GM18858 (cell line): ENCODE measurements around the gene PLA2R1.
A peak's percentile ranks its signal among the peaks of the same experiment; 100 is the strongest.
"Not testable (repeated sequence)": the region's sequence is repeated elsewhere in the genome, so short reads cannot be mapped to it uniquely, and the experiment has no call there.

Experiments
- ATAC-seq: cut with Tn5 transposase; IDR thresholded peaks from one replicate; pipeline ENCODE4 v1.9.1; 2021; ENCODE audit not compliant: unreplicated experiment

PLA2R1 gene

GRCh38 chr2:159984034-159984433, 78.4 kb downstream of the PLA2R1 start:
- no peak for ATAC-seq

- no peak for ATAC-seq
Observed at GRCh38 chr2:159982842-159983785, 79.3 kb downstream of the PLA2R1 start.

GRCh38 chr2:159982270-159982669, 80.1 kb downstream of the PLA2R1 start:
- ATAC-seq = no peak

GRCh38 chr2:159976527-159977160, 85.8 kb downstream of the PLA2R1 start:
- no peak for ATAC-seq

- no peak for ATAC-seq
Observed at GRCh38 chr2:159973325-159973724, 89.1 kb downstream of the PLA2R1 start.

GRCh38 chr2:159971365-159972152, 90.9 kb downstream of the PLA2R1 start:
- ATAC-seq = no peak

GRCh38 chr2:159970548-159970947, 91.9 kb downstream of the PLA2R1 start:
- ATAC-seq = not testable (repeated sequence)

GRCh38 chr2:159968279-159968900, 94.0 kb downstream of the PLA2R1 start:
- peak; percentile 30 for ATAC-seq

- peak; percentile 88 for ATAC-seq
Observed at GRCh38 chr2:159963700-159964099, 98.7 kb downstream of the PLA2R1 start.

- not testable (repeated sequence) for ATAC-seq
Observed at GRCh38 chr2:159962513-159962912, 99.9 kb downstream of the PLA2R1 start.

GRCh38 chr2:159961451-159961850, 101.0 kb downstream of the PLA2R1 start:
- ATAC-seq = no peak

- ATAC-seq = no peak
Observed at GRCh38 chr2:159961037-159961436, 101.4 kb downstream of the PLA2R1 start.

GRCh38 chr2:159960414-159960813, 102.0 kb downstream of the PLA2R1 start:
- peak; percentile 45 for ATAC-seq

GRCh38 chr2:159959136-159959535, 103.3 kb downstream of the PLA2R1 start:
- no peak for ATAC-seq

- ATAC-seq = no peak
Observed at GRCh38 chr2:159953136-159953823, 109.1 kb downstream of the PLA2R1 start.

- ATAC-seq = no peak
Observed at GRCh38 chr2:159946326-159946999, 116.0 kb downstream of the PLA2R1 start.

GRCh38 chr2:159944874-159945273, 117.5 kb downstream of the PLA2R1 start:
- no peak for ATAC-seq

GRCh38 chr2:159942146-159942545, 120.3 kb downstream of the PLA2R1 start:
- no peak for ATAC-seq

GRCh38 chr2:159941729-159942128, 120.7 kb downstream of the PLA2R1 start:
- ATAC-seq = no peak

- peak; percentile 73 for ATAC-seq
Observed at GRCh38 chr2:159939946-159940345, 122.5 kb downstream of the PLA2R1 start.
